Neural progenitor cell (in vitro differentiated cells): Measurements from ENCODE around the gene NOP10. TPM values are rescaled to one million over a fixed set of nuclear protein-coding genes. Genes with fewer than 3 reads are reported as not detected.
"Not testable (repeated sequence)": the region's sequence is repeated elsewhere in the genome, so short reads cannot be mapped to it uniquely, and the experiment has no call there.

ENCODE experiments used
- DNase-seq: peaks from one replicate; pipeline ENCODE4 v3.0.0-alpha.2; 2016; ENCODE audit warnings: low spot score
- H2AFZ ChIP-seq: fragments of 200-600 bp; sonication (generic); replicated peaks from 2 replicates; pipeline ENCODE4 v1.6.1; 2016; ENCODE audit warnings: antibody characterized with exemption
- H3F3A ChIP-seq: fragments of 200-600 bp; sonication (generic); 2 replicates; pipeline ENCODE4 v1.6.1; 2016; ENCODE audit warnings: antibody characterized with exemption, low read depth
- H3K27ac ChIP-seq: fragments of 200-600 bp; sonication (generic); 2 replicates; pipeline ENCODE4 v1.5.1; 2016; ENCODE audit warnings: mild to moderate bottlenecking
- H3K27me3 ChIP-seq: fragments of 200-600 bp; sonication (generic); 2 replicates; pipeline ENCODE4 v1.6.1; 2016; ENCODE audit warnings: mild to moderate bottlenecking, moderate library complexity
- H3K36me3 ChIP-seq: fragments of 200-600 bp; sonication (generic); 2 replicates; pipeline ENCODE4 v1.5.1; 2016
- H3K4me1 ChIP-seq: fragments of 200-600 bp; sonication (generic); 2 replicates; pipeline ENCODE4 v1.6.1; 2016; ENCODE audit warnings: mixed run types
- H3K4me2 ChIP-seq: fragments of 200-600 bp; sonication (generic); 2 replicates; pipeline ENCODE4 v1.6.1; 2016
- H3K4me3 ChIP-seq: fragments of 200-600 bp; sonication (generic); 2 replicates; pipeline ENCODE4 v1.5.1; 2016
- H3K79me2 ChIP-seq: fragments of 200-600 bp; sonication (generic); 2 replicates; pipeline ENCODE4 v1.6.1; 2016; ENCODE audit warnings: low read depth
- H3K9ac ChIP-seq: fragments of 200-600 bp; sonication (generic); 2 replicates; pipeline ENCODE4 v1.6.1; 2016
- H3K9me3 ChIP-seq: fragments of 200-600 bp; sonication (generic); 2 replicates; pipeline ENCODE4 v1.5.1; 2016; ENCODE audit warnings: low read depth
- H4K20me1 ChIP-seq: fragments of 200-600 bp; sonication (generic); 2 replicates; pipeline ENCODE4 v1.6.1; 2016; ENCODE audit warnings: low read depth
- H3K27ac Mint-ChIP-seq: 3 replicates; pipeline ENCODE4 v1.8.0; 2021; ENCODE audit warnings: mixed read lengths
- H3K27me3 Mint-ChIP-seq: 2 replicates; pipeline ENCODE4 v1.8.0; 2022; ENCODE audit warnings: low read depth, mild to moderate bottlenecking, inconsistent platforms, moderate library complexity, mixed read lengths; ENCODE audit not compliant: insufficient read depth
- H3K36me3 Mint-ChIP-seq: 3 replicates; pipeline ENCODE4 v1.8.0; 2021; ENCODE audit warnings: mixed read lengths
- H3K4me1 Mint-ChIP-seq: 3 replicates; pipeline ENCODE4 v1.8.0; 2021; ENCODE audit warnings: mixed read lengths
- H3K4me3 Mint-ChIP-seq: 3 replicates; pipeline ENCODE4 v1.8.0; 2021; ENCODE audit warnings: mild to moderate bottlenecking, moderate library complexity, mixed read lengths
- H3K9me3 Mint-ChIP-seq: 3 replicates; pipeline ENCODE4 v1.8.0; 2020; ENCODE audit warnings: mixed read lengths
- EZH2 ChIP-seq: fragments of 200-600 bp; sonication (generic); IDR thresholded peaks from 2 replicates; pipeline ENCODE4 v1.6.1; 2017; ENCODE audit warnings: antibody characterized with exemption, mild to moderate bottlenecking, moderate library complexity
- EZH2phosphoT487 ChIP-seq: fragments of 200-600 bp; sonication (generic); IDR thresholded peaks from 2 replicates; pipeline ENCODE4 v1.6.1; 2017; ENCODE audit warnings: antibody characterized with exemption
- total RNA-seq: library from RNA; depleted of rRNA; stranded (reverse); fragments of >200 nt; gene quantifications from 2 replicates; pipeline ENCODE4 v1.2.3, GENCODE V29; 2015; ENCODE audit warnings: low replicate concordance
- TF ChIP-seq, protein P1 (sequence below): fragments of 200-600 bp; sonication (generic); IDR thresholded peaks from 2 replicates; pipeline ENCODE4 v1.5.1; 2017; ENCODE audit warnings: antibody characterized with exemption, mild to moderate bottlenecking

NOP10 gene
- total RNA-seq, 1 donor from 2014 or later = 123 TPM

DNA sequence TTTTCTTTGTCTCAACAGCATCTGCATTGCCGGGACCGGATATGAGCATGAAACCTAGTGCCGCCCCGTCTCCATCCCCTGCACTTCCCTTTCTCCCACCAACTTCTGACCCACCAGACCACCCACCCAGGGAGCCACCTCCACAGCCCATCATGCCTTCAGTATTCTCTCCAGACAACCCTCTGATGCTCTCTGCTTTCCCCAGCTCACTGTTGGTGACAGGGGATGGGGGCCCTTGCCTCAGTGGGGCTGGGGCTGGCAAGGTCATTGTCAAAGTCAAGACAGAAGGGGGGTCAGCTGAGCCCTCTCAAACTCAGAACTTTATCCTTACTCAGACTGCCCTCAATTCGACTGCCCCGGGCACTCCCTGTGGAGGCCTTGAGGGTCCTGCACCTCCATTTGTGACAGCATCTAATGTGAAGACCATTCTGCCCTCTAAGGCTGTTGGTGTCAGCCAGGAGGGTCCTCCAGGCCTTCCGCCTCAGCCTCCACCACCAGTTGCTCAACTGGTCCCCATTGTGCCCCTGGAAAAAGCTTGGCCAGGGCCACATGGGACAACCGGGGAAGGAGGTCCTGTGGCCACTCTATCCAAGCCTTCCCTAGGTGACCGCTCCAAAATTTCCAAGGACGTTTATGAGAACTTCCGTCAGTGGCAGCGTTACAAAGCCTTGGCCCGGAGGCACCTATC, 5.2 kb upstream of the NOP10 start:
- no peak overlapping the region for H3K4me3 ChIP-seq
- no peaks in the 10 kb centered on the region for H4K20me1 ChIP-seq
- no peaks in the 10 kb centered on the region for H3K4me1 ChIP-seq
- no peak for DNase-seq
- no peaks in the 10 kb centered on the region for H3K36me3 ChIP-seq
- H3K4me3 Mint-ChIP-seq = no peak overlapping the region
- no peaks in the 10 kb centered on the region for H3K9me3 ChIP-seq
- H3K27ac Mint-ChIP-seq = no peak overlapping the region
- no peak overlapping the region for H2AFZ ChIP-seq
- no peak overlapping the region for H3K27ac ChIP-seq
- H3K27me3 Mint-ChIP-seq = peaks cover 5% of the 10 kb centered on the region
- TF ChIP-seq EZH2 = no peak
- no peak for TF ChIP-seq EZH2phosphoT487
- TF ChIP-seq, protein P1, sequence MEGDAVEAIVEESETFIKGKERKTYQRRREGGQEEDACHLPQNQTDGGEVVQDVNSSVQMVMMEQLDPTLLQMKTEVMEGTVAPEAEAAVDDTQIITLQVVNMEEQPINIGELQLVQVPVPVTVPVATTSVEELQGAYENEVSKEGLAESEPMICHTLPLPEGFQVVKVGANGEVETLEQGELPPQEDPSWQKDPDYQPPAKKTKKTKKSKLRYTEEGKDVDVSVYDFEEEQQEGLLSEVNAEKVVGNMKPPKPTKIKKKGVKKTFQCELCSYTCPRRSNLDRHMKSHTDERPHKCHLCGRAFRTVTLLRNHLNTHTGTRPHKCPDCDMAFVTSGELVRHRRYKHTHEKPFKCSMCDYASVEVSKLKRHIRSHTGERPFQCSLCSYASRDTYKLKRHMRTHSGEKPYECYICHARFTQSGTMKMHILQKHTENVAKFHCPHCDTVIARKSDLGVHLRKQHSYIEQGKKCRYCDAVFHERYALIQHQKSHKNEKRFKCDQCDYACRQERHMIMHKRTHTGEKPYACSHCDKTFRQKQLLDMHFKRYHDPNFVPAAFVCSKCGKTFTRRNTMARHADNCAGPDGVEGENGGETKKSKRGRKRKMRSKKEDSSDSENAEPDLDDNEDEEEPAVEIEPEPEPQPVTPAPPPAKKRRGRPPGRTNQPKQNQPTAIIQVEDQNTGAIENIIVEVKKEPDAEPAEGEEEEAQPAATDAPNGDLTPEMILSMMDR = no peak
- H3K9ac ChIP-seq = no peak overlapping the region
- no peaks in the 10 kb centered on the region for H3K36me3 Mint-ChIP-seq
- H3K9me3 Mint-ChIP-seq = no peaks in the 10 kb centered on the region
- H3K79me2 ChIP-seq = no peaks in the 10 kb centered on the region
- H3K27me3 ChIP-seq = no peaks in the 10 kb centered on the region
- H3K4me2 ChIP-seq = no peak overlapping the region
- H3F3A ChIP-seq = peaks cover 13% of the 10 kb centered on the region
- no peaks in the 10 kb centered on the region for H3K4me1 Mint-ChIP-seq

DNA sequence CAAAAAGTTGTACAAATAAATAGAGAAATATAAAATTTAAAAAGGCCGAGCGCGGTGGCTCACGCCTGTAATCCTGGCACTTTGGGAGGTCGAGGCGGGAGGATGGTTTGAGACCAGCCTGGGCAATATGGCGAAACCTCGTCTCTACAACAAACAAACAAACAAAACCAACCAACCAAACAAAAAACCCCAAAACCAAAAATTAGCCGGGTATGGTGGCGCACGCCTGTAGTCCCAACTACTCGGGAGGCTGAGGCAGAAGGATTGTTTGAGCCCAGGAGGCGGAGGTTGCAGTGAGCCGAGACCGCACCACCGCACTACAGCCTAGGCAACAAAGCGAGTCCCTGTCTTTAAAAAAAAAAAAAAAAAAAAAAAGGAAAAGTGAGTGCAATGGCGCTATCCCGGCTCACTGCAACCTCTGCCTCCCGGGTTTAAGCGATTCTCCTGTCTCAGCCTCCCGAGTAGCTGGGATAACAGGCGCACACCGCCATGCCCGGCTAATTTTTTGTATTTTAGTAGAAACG, 661 bp downstream of the NOP10 start:
- H3K27me3 Mint-ChIP-seq, H3K9me3 ChIP-seq, H3K27ac Mint-ChIP-seq, H4K20me1 ChIP-seq, H3K27me3 ChIP-seq, H3K4me1 Mint-ChIP-seq, H3K4me3 Mint-ChIP-seq, H3K9me3 Mint-ChIP-seq, DNase-seq, H3K27ac ChIP-seq, H3K4me1 ChIP-seq: not testable (repeated sequence)
- Histone ChIP-seq H3K36me3 (peaks cover 14% of the 10 kb centered on the region), H3K4me3 (peak overlapping the region; percentile 82), H3K4me2 (peak overlapping the region; percentile 80), H3K79me2 (peaks cover 24% of the 10 kb centered on the region), H3K9ac (peak overlapping the region; percentile 53), H3F3A (peaks cover 37% of the 10 kb centered on the region), H2AFZ (peak overlapping the region; percentile 91)
- peaks cover 17% of the 10 kb centered on the region for H3K36me3 Mint-ChIP-seq

DNA sequence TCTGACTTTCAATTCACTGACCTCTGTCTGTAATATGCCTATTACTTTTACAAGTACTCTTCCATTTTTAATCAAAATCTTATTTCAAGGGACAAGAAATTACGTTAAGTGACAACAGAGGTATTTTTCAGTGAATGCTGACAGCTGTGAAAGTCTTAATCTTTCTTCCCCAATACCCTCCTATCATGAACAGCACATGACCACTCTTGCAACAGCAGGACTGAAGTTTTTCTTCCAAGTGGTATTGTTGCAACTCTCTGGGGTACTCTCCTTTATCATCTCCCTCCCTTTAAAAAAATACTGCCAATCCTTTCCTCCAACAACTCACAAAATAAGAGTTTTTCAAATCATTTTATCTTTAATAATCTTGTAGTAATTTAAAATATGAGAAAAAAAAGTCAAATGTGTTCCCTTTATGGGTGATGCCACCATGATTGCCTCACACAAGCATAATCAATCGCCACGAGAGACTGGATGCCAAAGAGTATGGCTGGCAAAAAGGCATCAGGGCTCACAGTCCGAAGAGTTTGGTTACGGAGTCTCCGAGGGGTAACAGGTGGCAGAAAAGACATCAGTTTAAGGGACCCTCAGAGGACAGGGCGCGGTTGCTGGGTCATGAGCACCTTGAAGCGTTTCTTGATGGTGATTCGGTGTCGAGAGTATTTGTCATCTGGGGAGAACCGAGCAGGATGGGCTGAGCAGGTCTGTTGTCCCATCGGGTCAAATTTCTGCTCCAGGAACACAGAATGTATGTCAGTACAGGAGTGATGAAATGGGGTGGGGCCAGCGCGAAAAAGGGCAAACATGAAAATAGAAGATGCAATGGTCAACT, 1.3 kb downstream of the NOP10 start:
- Histone ChIP-seq H3K4me3 (peak overlapping the region; percentile 82), H3K36me3 (peaks cover 14% of the 10 kb centered on the region), H3K9me3 (no peaks in the 10 kb centered on the region), H3K4me1 (peaks cover 10% of the 10 kb centered on the region), H4K20me1 (peaks cover 4% of the 10 kb centered on the region), H3F3A (peaks cover 41% of the 10 kb centered on the region), H3K27me3 (peaks cover 2% of the 10 kb centered on the region), H3K79me2 (peaks cover 24% of the 10 kb centered on the region), H3K4me2 (peak overlapping the region; percentile 80), H2AFZ (no peak overlapping the region), H3K9ac (no peak overlapping the region), H3K27ac (no peak overlapping the region)
- Mint-ChIP-seq H3K4me3 (no peak overlapping the region), H3K9me3 (no peaks in the 10 kb centered on the region), H3K36me3 (peaks cover 17% of the 10 kb centered on the region), H3K27me3 (peaks cover 5% of the 10 kb centered on the region), H3K27ac (no peak overlapping the region), H3K4me1 (peaks cover 11% of the 10 kb centered on the region)
- no peak for TF ChIP-seq EZH2phosphoT487
- TF ChIP-seq, protein P1 = no peak
- TF ChIP-seq EZH2 = no peak
- DNase-seq = no peak
